ENCODE measurements around the gene HYCC1. TPM values are rescaled to one million over a fixed set of nuclear protein-coding genes. Genes with fewer than 3 reads are reported as not detected.
"Not testable (repeated sequence)": the region's sequence is repeated elsewhere in the genome, so short reads cannot be mapped to it uniquely, and the experiment has no call there.

HYCC1 gene
- total and polyA plus RNA-seq, 3 experiments from 2014 or later: 11.7 to 31.0 (median 29.2) TPM

- no peak overlapping the region for H3K27ac Mint-ChIP-seq
- H3K4me1 Mint-ChIP-seq: peaks cover 15 to 30% (median 19%) of the 10 kb centered on the region in 3 donors
- ChIA-PET CTCF (no interaction called here), POLR2A (no interaction called here)
- Histone ChIP-seq H3K27me3 (ENCODE audit: insufficient read depth, low read length, poor library complexity, severe bottlenecking) (no peaks in the 10 kb centered on the region), H3K27ac (ENCODE audit: low read depth, low read length) (no peak overlapping the region), H3K4me3 (ENCODE audit: low read length) (no peak overlapping the region), H3K9me3 (ENCODE audit: low read length) (no peaks in the 10 kb centered on the region), H3K4me1 (ENCODE audit: insufficient read depth, low read length) (no peaks in the 10 kb centered on the region), H3K36me3 (ENCODE audit: insufficient read depth, low read length) (no peaks in the 10 kb centered on the region)
- H3K36me3 Mint-ChIP-seq: peaks cover 4 to 7% (median 4%) of the 10 kb centered on the region in 3 donors
- DNase-seq: no peak
- no peaks in the 10 kb centered on the region for H3K9me3 Mint-ChIP-seq
- H3K4me3 Mint-ChIP-seq: no peak overlapping the region
- no peaks in the 10 kb centered on the region for H3K27me3 Mint-ChIP-seq
Observed at GRCh38 chr7:22989643-22990587, 24.0 kb downstream of the HYCC1 start.

DNA sequence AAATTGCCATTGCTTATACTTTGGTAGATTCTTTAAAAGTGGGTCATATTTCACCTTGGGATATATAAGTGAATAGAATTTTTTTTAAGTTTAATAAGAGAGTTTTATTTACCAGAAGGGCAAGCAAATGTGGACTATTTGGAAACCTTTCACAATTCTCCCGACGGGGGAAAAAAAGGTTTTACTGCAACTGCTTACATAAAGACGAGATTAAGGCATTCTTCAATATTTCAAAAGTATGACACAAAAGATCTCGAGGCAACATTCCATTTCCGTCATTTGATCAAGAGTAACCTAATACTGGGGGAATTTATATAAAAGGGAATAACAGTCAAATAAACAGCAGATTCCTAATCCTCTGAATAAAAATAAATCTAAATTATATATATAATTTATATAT, 28.5 kb downstream of the HYCC1 start:
- no peaks in the 10 kb centered on the region for H3K4me1 ChIP-seq (ENCODE audit: insufficient read depth, low read length)
- no peak for DNase-seq
- Mint-ChIP-seq H3K4me1 (peaks cover 1 to 10% (median 8%) of the 10 kb centered on the region in 3 donors), H3K27ac (no peak overlapping the region), H3K9me3 (no peaks in the 10 kb centered on the region), H3K27me3 (no peaks in the 10 kb centered on the region), H3K4me3 (no peak overlapping the region), H3K36me3 (peaks cover 4 to 14% (median 11%) of the 10 kb centered on the region in 3 donors)
- ChIA-PET CTCF (no interaction called here), POLR2A (no interaction called here)
- no peaks in the 10 kb centered on the region for H3K27me3 ChIP-seq (ENCODE audit: insufficient read depth, low read length, poor library complexity, severe bottlenecking)
- H3K4me3 ChIP-seq (ENCODE audit: low read length): no peak overlapping the region
- H3K36me3 ChIP-seq (ENCODE audit: insufficient read depth, low read length): no peaks in the 10 kb centered on the region
- no peaks in the 10 kb centered on the region for H3K9me3 ChIP-seq (ENCODE audit: low read length)
- H3K27ac ChIP-seq (ENCODE audit: low read depth, low read length): no peak overlapping the region

- H3K36me3 ChIP-seq (ENCODE audit: insufficient read depth, low read length): no peaks in the 10 kb centered on the region
- no peaks in the 10 kb centered on the region for H3K9me3 Mint-ChIP-seq
- H3K9me3 ChIP-seq (ENCODE audit: low read length): no peaks in the 10 kb centered on the region
- no peaks in the 10 kb centered on the region for H3K27me3 Mint-ChIP-seq
- H3K27me3 ChIP-seq (ENCODE audit: insufficient read depth, low read length, poor library complexity, severe bottlenecking): no peaks in the 10 kb centered on the region
- ChIA-PET POLR2A (no interaction called here), CTCF (no interaction called here)
- peaks cover 2 to 10% (median 10%) of the 10 kb centered on the region in 3 donors for H3K36me3 Mint-ChIP-seq
- no peak overlapping the region for H3K27ac Mint-ChIP-seq
- no peaks in the 10 kb centered on the region for H3K4me1 ChIP-seq (ENCODE audit: insufficient read depth, low read length)
- H3K27ac ChIP-seq (ENCODE audit: low read depth, low read length): no peak overlapping the region
- DNase-seq: no peak
- no peaks in the 10 kb centered on the region for H3K4me1 Mint-ChIP-seq
- H3K4me3 ChIP-seq (ENCODE audit: low read length): no peak overlapping the region
- no peak overlapping the region for H3K4me3 Mint-ChIP-seq
Observed at GRCh38 chr7:22983257-22983855, 30.6 kb downstream of the HYCC1 start.

DNA sequence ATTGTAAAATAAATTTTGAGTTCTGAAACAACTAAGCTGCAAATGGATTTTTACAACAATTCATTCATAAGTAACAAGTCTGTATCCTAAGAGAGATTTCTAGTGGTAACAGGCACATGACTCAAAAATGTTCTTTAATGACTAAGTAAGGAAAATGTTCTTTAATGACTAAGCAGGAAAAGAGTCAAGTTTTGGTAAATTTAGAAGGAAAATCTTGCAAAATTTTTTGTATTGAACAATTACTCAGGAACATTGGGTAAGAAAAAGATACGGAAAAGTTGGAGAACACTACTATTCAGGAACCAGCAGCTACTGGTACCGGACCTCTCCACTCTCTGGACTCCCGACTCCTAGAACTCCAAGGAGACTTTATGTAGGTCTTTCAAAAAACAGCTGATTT, 33.5 kb downstream of the HYCC1 start:
- no peaks in the 10 kb centered on the region for H3K9me3 Mint-ChIP-seq
- no peaks in the 10 kb centered on the region for H3K27me3 Mint-ChIP-seq
- Histone ChIP-seq H3K36me3 (ENCODE audit: insufficient read depth, low read length) (no peaks in the 10 kb centered on the region), H3K9me3 (ENCODE audit: low read length) (no peaks in the 10 kb centered on the region), H3K4me3 (ENCODE audit: low read length) (no peak overlapping the region), H3K4me1 (ENCODE audit: insufficient read depth, low read length) (no peaks in the 10 kb centered on the region), H3K27me3 (ENCODE audit: insufficient read depth, low read length, poor library complexity, severe bottlenecking) (no peaks in the 10 kb centered on the region), H3K27ac (ENCODE audit: low read depth, low read length) (no peak overlapping the region)
- CTCF ChIA-PET: no interaction called here
- peaks cover 10 to 28% (median 15%) of the 10 kb centered on the region in 3 donors for H3K36me3 Mint-ChIP-seq
- no peaks in the 10 kb centered on the region for H3K4me1 Mint-ChIP-seq
- no peak for DNase-seq
- POLR2A ChIA-PET: no interaction called here
- no peak overlapping the region for H3K4me3 Mint-ChIP-seq
- peak overlapping the region in 1 of 8 donors; percentile 48 for H3K27ac Mint-ChIP-seq

DNA sequence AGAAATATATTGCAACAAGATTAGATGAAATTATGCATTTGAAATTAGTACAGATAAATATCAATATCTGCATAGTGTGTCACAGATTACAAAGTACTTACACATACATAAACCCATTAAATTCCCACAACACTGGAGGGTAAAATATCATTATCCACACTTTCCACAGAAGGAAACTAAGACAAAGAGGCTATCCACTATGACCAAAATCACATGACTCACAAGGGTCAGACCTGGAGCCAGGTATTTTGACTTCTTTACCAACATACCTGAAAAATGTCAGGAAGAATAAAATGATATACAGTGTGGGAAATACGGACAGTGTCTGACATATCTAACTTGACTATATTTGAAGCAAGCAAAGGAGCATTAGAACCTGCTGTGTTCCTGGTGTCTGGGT, 34.1 kb downstream of the HYCC1 start:
- no peaks in the 10 kb centered on the region for H3K27me3 Mint-ChIP-seq
- H3K4me3 ChIP-seq (ENCODE audit: low read length): no peak overlapping the region
- no peaks in the 10 kb centered on the region for H3K9me3 Mint-ChIP-seq
- H3K27ac ChIP-seq (ENCODE audit: low read depth, low read length): no peak overlapping the region
- H3K4me1 ChIP-seq (ENCODE audit: insufficient read depth, low read length): no peaks in the 10 kb centered on the region
- no peak for DNase-seq
- H3K36me3 Mint-ChIP-seq: peaks cover 12 to 31% (median 13%) of the 10 kb centered on the region in 3 donors
- POLR2A ChIA-PET: no interaction called here
- H3K9me3 ChIP-seq (ENCODE audit: low read length): no peaks in the 10 kb centered on the region
- CTCF ChIA-PET: no interaction called here
- no peak overlapping the region for H3K4me3 Mint-ChIP-seq
- H3K27me3 ChIP-seq (ENCODE audit: insufficient read depth, low read length, poor library complexity, severe bottlenecking): no peaks in the 10 kb centered on the region
- H3K4me1 Mint-ChIP-seq: no peaks in the 10 kb centered on the region
- no peak overlapping the region for H3K27ac Mint-ChIP-seq
- H3K36me3 ChIP-seq (ENCODE audit: insufficient read depth, low read length): no peaks in the 10 kb centered on the region

GRCh38 chr7:22979251-22979650, 34.7 kb downstream of the HYCC1 start:
- H3K27ac ChIP-seq (ENCODE audit: low read depth, low read length): no peak overlapping the region
- no peak for DNase-seq
- no peaks in the 10 kb centered on the region for H3K27me3 ChIP-seq (ENCODE audit: insufficient read depth, low read length, poor library complexity, severe bottlenecking)
- H3K9me3 ChIP-seq (ENCODE audit: low read length): no peaks in the 10 kb centered on the region
- H3K4me3 Mint-ChIP-seq: no peak overlapping the region
- no peaks in the 10 kb centered on the region for H3K9me3 Mint-ChIP-seq
- H3K4me1 ChIP-seq (ENCODE audit: insufficient read depth, low read length): no peaks in the 10 kb centered on the region
- H3K4me3 ChIP-seq (ENCODE audit: low read length): no peak overlapping the region
- no peaks in the 10 kb centered on the region for H3K27me3 Mint-ChIP-seq
- POLR2A ChIA-PET: no interaction called here
- no peak overlapping the region for H3K27ac Mint-ChIP-seq
- peaks cover 12 to 34% (median 17%) of the 10 kb centered on the region in 3 donors for H3K36me3 Mint-ChIP-seq
- no peaks in the 10 kb centered on the region for H3K36me3 ChIP-seq (ENCODE audit: insufficient read depth, low read length)
- no peaks in the 10 kb centered on the region for H3K4me1 Mint-ChIP-seq
- CTCF ChIA-PET: no interaction called here

- H3K4me1 Mint-ChIP-seq; H3K27ac Mint-ChIP-seq; H3K27me3 ChIP-seq (ENCODE audit: insufficient read depth, low read length, poor library complexity, severe bottlenecking); H3K27me3 Mint-ChIP-seq; POLR2A ChIA-PET; H3K4me3 ChIP-seq (ENCODE audit: low read length); H3K4me3 Mint-ChIP-seq; H3K27ac ChIP-seq (ENCODE audit: low read depth, low read length); H3K9me3 Mint-ChIP-seq; H3K9me3 ChIP-seq (ENCODE audit: low read length); DNase-seq; H3K4me1 ChIP-seq (ENCODE audit: insufficient read depth, low read length); H3K36me3 ChIP-seq (ENCODE audit: insufficient read depth, low read length): not testable (repeated sequence)
- peaks cover 15 to 39% (median 19%) of the 10 kb centered on the region in 3 donors for H3K36me3 Mint-ChIP-seq
- CTCF ChIA-PET: interaction anchor here (0.6 kb wide), 1 partner anchor 125 kb away, joined by 3 read pairs; no protein-coding TSS in a partner anchor
Observed at GRCh38 chr7:22974636-22975035, 39.3 kb downstream of the HYCC1 start.

GRCh38 chr7:22972207-22972606, 41.7 kb downstream of the HYCC1 start:
- no peaks in the 10 kb centered on the region for H3K27me3 Mint-ChIP-seq
- no peak overlapping the region for H3K4me3 ChIP-seq (ENCODE audit: low read length)
- no peaks in the 10 kb centered on the region for H3K27me3 ChIP-seq (ENCODE audit: insufficient read depth, low read length, poor library complexity, severe bottlenecking)
- H3K4me1 ChIP-seq (ENCODE audit: insufficient read depth, low read length): no peaks in the 10 kb centered on the region
- H3K36me3 Mint-ChIP-seq: peaks cover 16 to 29% (median 17%) of the 10 kb centered on the region in 3 donors
- H3K4me1 Mint-ChIP-seq: no peaks in the 10 kb centered on the region
- H3K27ac Mint-ChIP-seq: peak overlapping the region in 1 of 8 donors; percentile 33
- CTCF ChIA-PET: no interaction called here
- POLR2A ChIA-PET: no interaction called here
- no peak for DNase-seq
- no peaks in the 10 kb centered on the region for H3K36me3 ChIP-seq (ENCODE audit: insufficient read depth, low read length)
- H3K9me3 ChIP-seq (ENCODE audit: low read length): no peaks in the 10 kb centered on the region
- H3K27ac ChIP-seq (ENCODE audit: low read depth, low read length): no peak overlapping the region
- no peak overlapping the region for H3K4me3 Mint-ChIP-seq
- H3K9me3 Mint-ChIP-seq: no peaks in the 10 kb centered on the region
